Measurements from ENCODE around the gene GHR. TPM values are rescaled to one million over a fixed set of nuclear protein-coding genes. Genes with fewer than 3 reads are reported as not detected.

Gene GHR
- polyA plus RNA-seq, 3 donors: not detected

- Mint-ChIP-seq H3K4me1 (no peaks in the 10 kb centered on the region), H3K9me3 (peaks cover 0 to 6% (median 0%) of the 10 kb centered on the region in 7 donors), H3K36me3 (no peaks in the 10 kb centered on the region), H3K4me3 (no peak overlapping the region), H3K27me3 (ENCODE audit: low read depth in 3 of 3) (no peaks in the 10 kb centered on the region), H3K27ac (no peak overlapping the region)
- WGBS (ENCODE audit: insufficient coverage): 71% methylated on average over 2 of the region's 6 CpGs
- Histone ChIP-seq H3K4me1 (ENCODE audit: control insufficient read depth in 1 of 2, insufficient read depth in 2 of 2, low read length in 2 of 2) (no peaks in the 10 kb centered on the region), H3K9me3 (replicated peaks in 1 of 2; ENCODE audit: control insufficient read depth in 1 of 2, insufficient read depth in 1 of 2, low read length in 2 of 2) (no peaks in the 10 kb centered on the region), H3K36me3 (replicated peaks in 1 of 2; ENCODE audit: control insufficient read depth in 1 of 2, insufficient read depth in 2 of 2, low read length in 2 of 2) (no peaks in the 10 kb centered on the region), H3K4me3 (replicated peaks in 1 of 3; ENCODE audit: low read depth in 2 of 3, low read length in 3 of 3) (no peak overlapping the region), H3K4me2 (replicated peaks; ENCODE audit: extremely low read depth, low read length, poor library complexity, severe bottlenecking) (no peak overlapping the region), H3K79me2 (ENCODE audit: insufficient read depth, low read length) (no peaks in the 10 kb centered on the region), H3K27me3 (ENCODE audit: control insufficient read depth in 2 of 2, insufficient read depth in 2 of 2, low read length in 2 of 2) (no peaks in the 10 kb centered on the region), H3K9ac (ENCODE audit: insufficient read depth, low read length, poor library complexity, severe bottlenecking) (no peak overlapping the region), H2AFZ (ENCODE audit: insufficient read depth, low read depth, low read length, poor library complexity, severe bottlenecking) (no peak overlapping the region), H3K27ac (ENCODE audit: low read depth in 1 of 2, low read length in 2 of 2) (no peak overlapping the region), H4K20me1 (ENCODE audit: insufficient read depth, low read length) (no peaks in the 10 kb centered on the region)
- intact Hi-C loops (cut with micrococcal nuclease): no loop called here
- DNase-seq: no peak
- TF ChIP-seq CTCF (IDR thresholded peaks at IDR 0.05): no peak
Observed at GRCh38 chr5:42500003-42500599, 76.9 kb downstream of the GHR start.

GRCh38 chr5:42502613-42503470, 79.6 kb downstream of the GHR start:
- Mint-ChIP-seq H3K4me3 (no peak overlapping the region), H3K4me1 (no peaks in the 10 kb centered on the region), H3K27ac (no peak overlapping the region), H3K9me3 (peaks cover 0 to 5% (median 0%) of the 10 kb centered on the region in 7 donors), H3K27me3 (ENCODE audit: low read depth in 3 of 3) (no peaks in the 10 kb centered on the region), H3K36me3 (no peaks in the 10 kb centered on the region)
- no CpG with 5 or more reads among the region's 2 CpGs for WGBS (ENCODE audit: insufficient coverage)
- no peak overlapping the region for H3K4me2 ChIP-seq (replicated peaks; ENCODE audit: extremely low read depth, low read length, poor library complexity, severe bottlenecking)
- H3K9ac ChIP-seq (ENCODE audit: insufficient read depth, low read length, poor library complexity, severe bottlenecking): no peak overlapping the region
- H3K4me3 ChIP-seq (replicated peaks in 1 of 3; ENCODE audit: low read depth in 2 of 3, low read length in 3 of 3): no peak overlapping the region
- no peaks in the 10 kb centered on the region for H3K36me3 ChIP-seq (replicated peaks in 1 of 2; ENCODE audit: control insufficient read depth in 1 of 2, insufficient read depth in 2 of 2, low read length in 2 of 2)
- intact Hi-C loops (cut with micrococcal nuclease): no loop called here
- H3K27me3 ChIP-seq (ENCODE audit: control insufficient read depth in 2 of 2, insufficient read depth in 2 of 2, low read length in 2 of 2): no peaks in the 10 kb centered on the region
- H3K9me3 ChIP-seq (replicated peaks in 1 of 2; ENCODE audit: control insufficient read depth in 1 of 2, insufficient read depth in 1 of 2, low read length in 2 of 2): no peaks in the 10 kb centered on the region
- TF ChIP-seq CTCF (IDR thresholded peaks at IDR 0.05): no peak
- H3K79me2 ChIP-seq (ENCODE audit: insufficient read depth, low read length): no peaks in the 10 kb centered on the region
- H2AFZ ChIP-seq (ENCODE audit: insufficient read depth, low read depth, low read length, poor library complexity, severe bottlenecking): no peak overlapping the region
- H4K20me1 ChIP-seq (ENCODE audit: insufficient read depth, low read length): no peaks in the 10 kb centered on the region
- H3K27ac ChIP-seq (ENCODE audit: low read depth in 1 of 2, low read length in 2 of 2): no peak overlapping the region
- DNase-seq: no peak
- H3K4me1 ChIP-seq (ENCODE audit: control insufficient read depth in 1 of 2, insufficient read depth in 2 of 2, low read length in 2 of 2): no peaks in the 10 kb centered on the region
